MM.1S (cell line): ENCODE measurements around the gene ZRANB1.

ENCODE experiments used
- CTCF ChIP-seq: fragments of 300-600 bp; sonication (generic); IDR thresholded peaks from 2 replicates; pipeline ENCODE4 v1.5.1; 2016; ENCODE audit warnings: antibody characterized with exemption, low read length, mixed read lengths
- EZH2 ChIP-seq: fragments of 300-600 bp; sonication (generic); optimal IDR thresholded peaks from 2 replicates; pipeline ENCODE3; 2017; ENCODE audit warnings: low read depth, mild to moderate bottlenecking, antibody characterized with exemption, low read length, mixed read lengths
- EZH2phosphoT487 ChIP-seq: fragments of 300-600 bp; sonication (generic); IDR thresholded peaks from 2 replicates; pipeline ENCODE4 v1.6.1; 2018; ENCODE audit warnings: antibody characterized with exemption, low read length

DNA sequence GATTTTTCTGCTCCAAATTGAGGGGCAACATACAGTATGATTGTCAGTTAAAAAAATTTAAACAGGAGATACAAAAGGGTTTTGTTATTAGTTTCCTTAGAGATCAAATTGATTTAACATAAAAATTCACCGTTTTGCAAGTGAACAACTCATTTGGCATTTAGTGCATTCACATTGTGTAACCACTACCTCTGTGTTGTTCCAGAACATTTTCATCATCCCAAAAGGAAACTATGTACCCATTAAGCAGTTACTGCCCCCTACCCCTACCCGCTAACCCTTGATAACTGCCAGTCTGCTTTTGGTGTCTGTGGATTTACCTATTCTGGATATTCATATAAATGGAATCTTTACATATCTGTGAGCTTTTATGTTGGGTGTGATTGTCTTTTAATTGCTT is 3.1 kb downstream of the ZRANB1 start:
- TF ChIP-seq EZH2 = no peak
- TF ChIP-seq CTCF = no peak
- no peak for TF ChIP-seq EZH2phosphoT487
